Measurements from ENCODE around the gene ZBTB7C.

The ZBTB7C gene

DNA sequence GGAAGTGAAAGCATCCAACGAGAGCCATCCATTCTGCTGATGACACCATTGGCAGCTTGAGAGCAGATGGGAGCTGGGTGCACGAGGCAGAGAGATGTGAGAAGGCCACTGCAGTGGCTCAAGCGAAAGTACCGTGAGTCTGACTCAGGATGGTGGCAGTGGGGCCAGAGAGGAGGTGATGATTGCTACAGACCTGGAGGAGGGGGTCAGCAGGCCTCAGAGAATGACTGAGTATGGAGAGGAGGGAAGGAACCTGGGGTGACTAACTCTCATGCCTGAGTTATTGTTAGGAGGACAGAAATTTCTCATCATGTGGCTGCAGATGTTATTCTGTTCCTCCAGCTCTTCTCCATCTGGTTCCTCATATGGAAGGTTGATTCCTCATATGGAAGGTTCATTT is 8.8 kb upstream of the ZBTB7C start:
- no peak overlapping the region for H3K4me3 ChIP-seq (ENCODE audit: low read length)
- no peak for TF ChIP-seq CTCF (conservative IDR thresholded peaks at IDR 0.05; ENCODE audit: low read depth, low read length)
- no peak for DNase-seq (ENCODE audit: low read depth)

DNA sequence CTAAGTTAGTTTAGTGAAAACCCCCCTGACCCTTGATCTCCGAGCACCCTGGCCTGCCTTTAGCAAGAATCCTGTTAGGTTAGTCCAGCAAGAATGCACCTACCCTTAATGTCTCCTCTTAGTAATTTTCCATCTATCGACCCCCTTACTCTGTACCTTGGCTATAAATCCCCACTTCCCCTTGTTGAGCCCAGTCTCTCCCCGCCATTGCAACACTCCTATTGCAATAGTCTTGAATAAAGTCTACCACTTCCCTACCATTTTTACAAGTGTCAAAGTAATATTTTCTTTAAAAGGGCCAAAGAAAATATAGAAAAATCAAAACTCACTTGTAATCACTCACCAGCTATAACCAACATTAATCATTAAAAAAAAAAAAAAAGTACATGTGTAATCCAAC is 4.2 kb upstream of the ZBTB7C start:
- DNase-seq (ENCODE audit: low read depth) = no peak
- no peak for TF ChIP-seq CTCF (conservative IDR thresholded peaks at IDR 0.05; ENCODE audit: low read depth, low read length)
- no peak overlapping the region for H3K4me3 ChIP-seq (ENCODE audit: low read length)

- no peak overlapping the region for H3K4me3 ChIP-seq (ENCODE audit: low read length)
- peak; percentile 85 for TF ChIP-seq CTCF (conservative IDR thresholded peaks at IDR 0.05; ENCODE audit: low read depth, low read length)
- no peak for DNase-seq (ENCODE audit: low read depth)
Measured at GRCh38 chr18:48412339-48412929, 3.3 kb upstream of the ZBTB7C start.

DNA sequence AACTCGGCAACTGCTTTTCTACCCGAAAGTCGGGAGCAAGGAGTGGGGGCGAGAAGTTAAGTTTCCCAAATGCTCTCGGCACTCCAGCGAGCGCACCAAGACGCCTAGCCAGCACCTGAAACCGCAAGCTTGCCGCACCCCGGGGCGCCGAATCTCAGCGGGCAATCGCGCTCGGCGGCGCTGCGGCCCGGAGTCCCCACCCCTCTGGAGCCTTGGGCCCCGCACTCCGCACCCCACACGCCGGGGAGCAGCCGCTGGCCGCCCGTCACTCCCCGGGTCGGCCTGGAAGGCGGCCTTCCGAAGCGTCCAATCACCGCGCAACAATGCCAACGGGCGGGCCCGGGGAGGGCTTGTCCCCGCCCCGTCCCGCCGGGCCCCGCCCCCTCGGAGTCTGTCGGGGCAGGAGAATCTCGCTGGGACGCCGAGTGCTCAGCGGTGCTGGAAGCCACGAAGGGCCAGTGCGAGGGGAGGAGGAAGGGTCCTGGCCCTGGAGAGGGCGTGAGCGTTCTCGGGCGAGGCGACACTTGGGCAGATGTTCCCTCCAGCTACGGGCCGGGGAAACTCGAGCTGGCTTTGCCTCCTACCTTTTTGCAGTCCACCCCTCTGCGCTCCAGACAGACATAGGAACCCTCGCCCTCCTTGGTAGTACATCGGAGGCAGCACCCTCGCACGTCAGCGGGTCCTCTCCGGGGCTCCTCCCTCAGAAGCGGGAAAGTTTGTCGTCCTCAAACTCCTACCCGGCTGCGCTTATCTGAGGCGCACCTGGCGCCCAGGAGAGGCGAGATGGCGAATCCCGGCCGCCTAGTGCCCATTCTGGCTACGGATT is 1.1 kb upstream of the ZBTB7C start:
- DNase-seq (ENCODE audit: low read depth) = peak; percentile 39
- peak overlapping the region; percentile 65 for H3K4me3 ChIP-seq (ENCODE audit: low read length)
- no peak for TF ChIP-seq CTCF (conservative IDR thresholded peaks at IDR 0.05; ENCODE audit: low read depth, low read length)

GRCh38 chr18:48409591-48410094 is 460 bp upstream of the ZBTB7C start:
- TF ChIP-seq CTCF (conservative IDR thresholded peaks at IDR 0.05; ENCODE audit: low read depth, low read length) = no peak
- no peak for DNase-seq (ENCODE audit: low read depth)
- H3K4me3 ChIP-seq (ENCODE audit: low read length) = peak overlapping the region; percentile 65

DNA sequence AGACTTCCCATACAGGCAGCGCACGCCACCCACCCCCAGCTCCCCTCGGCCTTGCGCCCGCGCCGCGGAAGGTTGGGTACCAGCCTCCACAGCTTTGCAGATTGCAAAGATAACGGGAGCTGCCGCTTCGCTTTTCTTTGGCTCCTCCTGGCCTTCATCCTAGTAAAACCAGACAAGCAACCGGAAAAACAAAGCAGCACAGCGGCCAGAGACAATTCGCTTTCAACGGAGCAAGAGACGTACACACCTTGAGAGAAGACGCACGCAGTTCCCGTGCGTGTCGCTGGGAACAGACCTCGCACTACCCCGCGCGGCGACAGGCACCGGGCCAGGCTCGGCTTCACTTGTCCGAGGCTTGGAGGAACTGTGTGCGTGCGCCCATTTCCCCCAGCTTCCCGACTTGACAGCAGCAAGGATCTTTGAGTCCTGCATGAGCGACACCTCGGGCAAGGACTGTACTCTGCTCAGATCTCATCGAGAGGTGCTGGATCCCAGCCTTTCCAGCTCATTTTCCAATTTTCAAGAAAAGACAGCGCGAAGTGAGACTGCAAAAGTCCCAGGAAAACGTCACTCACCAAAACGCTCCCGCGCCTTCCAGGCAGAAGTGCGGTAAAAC is 964 bp downstream of the ZBTB7C start:
- DNase-seq (ENCODE audit: low read depth) = no peak
- H3K4me3 ChIP-seq (ENCODE audit: low read length) = no peak overlapping the region
- no peak for TF ChIP-seq CTCF (conservative IDR thresholded peaks at IDR 0.05; ENCODE audit: low read depth, low read length)
